ENCODE measurements around the gene REL.

The REL gene

DNA sequence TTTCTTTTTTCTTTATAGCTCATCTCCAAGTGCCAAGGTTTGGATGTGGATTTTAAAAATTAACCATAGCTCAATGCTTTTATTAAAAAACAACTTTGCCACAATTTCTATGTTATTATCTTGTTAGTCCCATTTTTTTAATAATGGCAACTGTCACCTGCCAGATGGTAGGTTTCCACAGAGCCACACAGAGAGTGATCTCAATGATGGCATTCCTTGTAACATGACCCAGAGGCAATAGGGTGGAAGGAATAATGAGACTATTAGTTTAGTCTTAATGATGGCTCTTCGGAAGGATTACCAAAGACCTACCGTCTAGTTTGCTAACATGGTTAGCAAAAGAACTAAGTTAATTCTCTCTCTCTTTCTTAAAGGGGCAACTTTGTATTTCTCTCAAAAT lies 64.0 kb downstream of the REL start:
- no CpG with 5 or more reads among the region's 2 CpGs for WGBS (ENCODE audit: extremely low coverage, insufficient coverage, insufficient read length)
- Histone ChIP-seq H4K91ac (ENCODE audit: low read depth, low read length) (no peak overlapping the region), H3K14ac (ENCODE audit: low read length) (no peak overlapping the region), H3K36me3 (ENCODE audit: control insufficient read depth in 1 of 2, insufficient read depth in 2 of 2, low read length in 2 of 2) (no peaks in the 10 kb centered on the region), H3K4me3 (ENCODE audit: low read depth, low read length) (no peak overlapping the region), H3K23ac (ENCODE audit: low read length) (no peak overlapping the region), H2AK5ac (ENCODE audit: low read length) (no peak overlapping the region), H4K12ac (ENCODE audit: low read depth, low read length) (no peak overlapping the region), H3K4me1 (ENCODE audit: control insufficient read depth in 1 of 2, insufficient read depth in 2 of 2, low read length in 2 of 2) (no peaks in the 10 kb centered on the region), H3K79me1 (ENCODE audit: low read length) (no peaks in the 10 kb centered on the region), H3K4ac (ENCODE audit: low read depth, low read length) (no peak overlapping the region), H2BK5ac (ENCODE audit: low read depth, low read length, poor library complexity) (no peak overlapping the region), H3K27me3 (ENCODE audit: insufficient read depth, low read length) (no peaks in the 10 kb centered on the region), H2AFZ (ENCODE audit: insufficient read depth, low read length, poor library complexity) (no peak overlapping the region), H3K9me3 (ENCODE audit: insufficient read depth, low read depth, low read length) (peaks cover 3% of the 10 kb centered on the region), H2BK12ac (ENCODE audit: low read length) (no peak overlapping the region), H3K18ac (ENCODE audit: low read length) (no peak overlapping the region), H3K9ac (ENCODE audit: low read length) (no peak overlapping the region), H3K4me2 (ENCODE audit: low read length) (no peak overlapping the region), H4K8ac (ENCODE audit: low read depth, low read length) (no peak overlapping the region), H3K27ac (ENCODE audit: low read depth, low read length) (no peak overlapping the region), H3K79me2 (ENCODE audit: control insufficient read depth, insufficient read depth, low read length, poor library complexity) (no peaks in the 10 kb centered on the region), H2BK120ac (ENCODE audit: insufficient read depth, low read length, poor library complexity) (no peak overlapping the region)
- DNase-seq, result no peak

DNA sequence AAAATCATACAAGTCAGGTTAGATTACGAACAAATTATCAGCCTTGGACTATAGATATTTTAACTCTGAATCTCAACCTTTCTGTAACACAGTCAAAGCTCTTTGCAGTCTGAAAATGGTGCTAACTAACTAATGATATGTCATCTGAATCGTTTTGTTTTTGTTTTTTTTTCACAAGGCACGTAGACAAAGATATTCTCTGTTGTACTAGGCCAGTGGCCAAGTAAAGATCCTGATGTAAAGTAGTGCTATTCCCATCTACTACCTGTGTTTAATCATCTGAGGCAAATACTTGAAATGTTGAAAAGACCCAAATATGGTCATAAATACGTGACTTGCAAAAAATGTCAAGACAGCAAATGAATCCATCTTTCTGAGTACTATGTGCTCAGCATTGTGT lies 65.7 kb downstream of the REL start:
- H3K18ac ChIP-seq (ENCODE audit: low read length), result no peak overlapping the region
- no peak overlapping the region for H2BK120ac ChIP-seq (ENCODE audit: insufficient read depth, low read length, poor library complexity)

GRCh38 chr2:60948161-60948560 lies 66.8 kb downstream of the REL start:
- Histone ChIP-seq H2BK120ac (ENCODE audit: insufficient read depth, low read length, poor library complexity) (no peak overlapping the region), H3K23ac (ENCODE audit: low read length) (no peak overlapping the region), H3K27ac (ENCODE audit: low read depth, low read length) (no peak overlapping the region), H4K12ac (ENCODE audit: low read depth, low read length) (no peak overlapping the region), H3K4ac (ENCODE audit: low read depth, low read length) (no peak overlapping the region), H3K4me2 (ENCODE audit: low read length) (no peak overlapping the region), H4K8ac (ENCODE audit: low read depth, low read length) (no peak overlapping the region), H2AK5ac (ENCODE audit: low read length) (no peak overlapping the region), H3K36me3 (ENCODE audit: control insufficient read depth in 1 of 2, insufficient read depth in 2 of 2, low read length in 2 of 2) (peaks cover 0 to 2% of the 10 kb centered on the region in 2 experiments), H3K4me3 (ENCODE audit: low read depth, low read length) (no peak overlapping the region), H3K14ac (ENCODE audit: low read length) (no peak overlapping the region), H3K18ac (ENCODE audit: low read length) (no peak overlapping the region), H4K91ac (ENCODE audit: low read depth, low read length) (no peak overlapping the region), H2AFZ (ENCODE audit: insufficient read depth, low read length, poor library complexity) (no peak overlapping the region), H3K79me1 (ENCODE audit: low read length) (no peaks in the 10 kb centered on the region), H3K9ac (ENCODE audit: low read length) (no peak overlapping the region), H3K27me3 (ENCODE audit: insufficient read depth, low read length) (no peaks in the 10 kb centered on the region), H2BK12ac (ENCODE audit: low read length) (no peak overlapping the region), H3K4me1 (ENCODE audit: control insufficient read depth in 1 of 2, insufficient read depth in 2 of 2, low read length in 2 of 2) (no peaks in the 10 kb centered on the region), H3K79me2 (ENCODE audit: control insufficient read depth, insufficient read depth, low read length, poor library complexity) (no peaks in the 10 kb centered on the region), H3K9me3 (ENCODE audit: insufficient read depth, low read depth, low read length) (peaks cover 3% of the 10 kb centered on the region), H2BK5ac (ENCODE audit: low read depth, low read length, poor library complexity) (no peak overlapping the region)
- no peak for DNase-seq
- no CpG with 5 or more reads among the region's 8 CpGs for WGBS (ENCODE audit: extremely low coverage, insufficient coverage, insufficient read length)

More for the DNA sequence above, 65.7 kb downstream of the REL start:
- Histone ChIP-seq H2BK12ac (ENCODE audit: low read length) (no peak overlapping the region), H3K27me3 (ENCODE audit: insufficient read depth, low read length) (no peaks in the 10 kb centered on the region), H3K79me1 (ENCODE audit: low read length) (no peaks in the 10 kb centered on the region), H2AFZ (ENCODE audit: insufficient read depth, low read length, poor library complexity) (no peak overlapping the region), H3K14ac (ENCODE audit: low read length) (no peak overlapping the region), H4K91ac (ENCODE audit: low read depth, low read length) (no peak overlapping the region), H3K4me1 (ENCODE audit: control insufficient read depth in 1 of 2, insufficient read depth in 2 of 2, low read length in 2 of 2) (no peaks in the 10 kb centered on the region), H3K27ac (ENCODE audit: low read depth, low read length) (no peak overlapping the region), H3K9ac (ENCODE audit: low read length) (no peak overlapping the region), H2AK5ac (ENCODE audit: low read length) (no peak overlapping the region), H3K79me2 (ENCODE audit: control insufficient read depth, insufficient read depth, low read length, poor library complexity) (no peaks in the 10 kb centered on the region), H3K4ac (ENCODE audit: low read depth, low read length) (no peak overlapping the region), H3K9me3 (ENCODE audit: insufficient read depth, low read depth, low read length) (peaks cover 3% of the 10 kb centered on the region), H3K23ac (ENCODE audit: low read length) (no peak overlapping the region), H3K36me3 (ENCODE audit: control insufficient read depth in 1 of 2, insufficient read depth in 2 of 2, low read length in 2 of 2) (no peaks in the 10 kb centered on the region), H4K8ac (ENCODE audit: low read depth, low read length) (no peak overlapping the region), H3K4me3 (ENCODE audit: low read depth, low read length) (no peak overlapping the region), H2BK5ac (ENCODE audit: low read depth, low read length, poor library complexity) (no peak overlapping the region), H3K4me2 (ENCODE audit: low read length) (no peak overlapping the region), H4K12ac (ENCODE audit: low read depth, low read length) (no peak overlapping the region)
- WGBS (ENCODE audit: extremely low coverage, insufficient coverage, insufficient read length), result no CpG with 5 or more reads among the region's 4 CpGs
- DNase-seq, result peak in 1 of 2 donors; percentile 15

GRCh38 chr2:60948926-60949579 lies 67.7 kb downstream of the REL start:
- H3K9ac ChIP-seq (ENCODE audit: low read length), result no peak overlapping the region
- H2BK120ac ChIP-seq (ENCODE audit: insufficient read depth, low read length, poor library complexity), result no peak overlapping the region
- H3K4me2 ChIP-seq (ENCODE audit: low read length), result no peak overlapping the region
- no peak overlapping the region for H3K18ac ChIP-seq (ENCODE audit: low read length)
- H3K4ac ChIP-seq (ENCODE audit: low read depth, low read length), result no peak overlapping the region
- no CpG with 5 or more reads among the region's 6 CpGs for WGBS (ENCODE audit: extremely low coverage, insufficient coverage, insufficient read length)
- H3K36me3 ChIP-seq (ENCODE audit: control insufficient read depth in 1 of 2, insufficient read depth in 2 of 2, low read length in 2 of 2), result peaks cover 0 to 2% of the 10 kb centered on the region in 2 experiments
- no peak for DNase-seq
- no peak overlapping the region for H3K27ac ChIP-seq (ENCODE audit: low read depth, low read length)
- H3K23ac ChIP-seq (ENCODE audit: low read length), result no peak overlapping the region
- no peak overlapping the region for H4K12ac ChIP-seq (ENCODE audit: low read depth, low read length)
- H2AFZ ChIP-seq (ENCODE audit: insufficient read depth, low read length, poor library complexity), result no peak overlapping the region
- peaks cover 3% of the 10 kb centered on the region for H3K9me3 ChIP-seq (ENCODE audit: insufficient read depth, low read depth, low read length)
- H2AK5ac ChIP-seq (ENCODE audit: low read length), result no peak overlapping the region
- no peaks in the 10 kb centered on the region for H3K4me1 ChIP-seq (ENCODE audit: control insufficient read depth in 1 of 2, insufficient read depth in 2 of 2, low read length in 2 of 2)
- H3K79me2 ChIP-seq (ENCODE audit: control insufficient read depth, insufficient read depth, low read length, poor library complexity), result no peaks in the 10 kb centered on the region
- no peak overlapping the region for H4K8ac ChIP-seq (ENCODE audit: low read depth, low read length)
- no peak overlapping the region for H2BK12ac ChIP-seq (ENCODE audit: low read length)
- no peaks in the 10 kb centered on the region for H3K79me1 ChIP-seq (ENCODE audit: low read length)
- H3K4me3 ChIP-seq (ENCODE audit: low read depth, low read length), result no peak overlapping the region
- H2BK5ac ChIP-seq (ENCODE audit: low read depth, low read length, poor library complexity), result no peak overlapping the region
- H3K14ac ChIP-seq (ENCODE audit: low read length), result no peak overlapping the region
- H3K27me3 ChIP-seq (ENCODE audit: insufficient read depth, low read length), result no peaks in the 10 kb centered on the region
- H4K91ac ChIP-seq (ENCODE audit: low read depth, low read length), result no peak overlapping the region

Measured in trophoblast cell (in vitro differentiated cells and primary cell).